DMS53 treated with DMSO at 0.1 percent for 48 hours (cell line): ENCODE data around the gene PGAM5.
"Not testable (repeated sequence)": the region's sequence is repeated elsewhere in the genome, so short reads cannot be mapped to it uniquely, and the experiment has no call there.

Experiments used
- DNase-seq: peaks from one replicate; lab custom pipeline; 2025; ENCODE audit not compliant: unreplicated experiment; lab: John Stamatoyannopoulos, UW

PGAM5 gene

DNA sequence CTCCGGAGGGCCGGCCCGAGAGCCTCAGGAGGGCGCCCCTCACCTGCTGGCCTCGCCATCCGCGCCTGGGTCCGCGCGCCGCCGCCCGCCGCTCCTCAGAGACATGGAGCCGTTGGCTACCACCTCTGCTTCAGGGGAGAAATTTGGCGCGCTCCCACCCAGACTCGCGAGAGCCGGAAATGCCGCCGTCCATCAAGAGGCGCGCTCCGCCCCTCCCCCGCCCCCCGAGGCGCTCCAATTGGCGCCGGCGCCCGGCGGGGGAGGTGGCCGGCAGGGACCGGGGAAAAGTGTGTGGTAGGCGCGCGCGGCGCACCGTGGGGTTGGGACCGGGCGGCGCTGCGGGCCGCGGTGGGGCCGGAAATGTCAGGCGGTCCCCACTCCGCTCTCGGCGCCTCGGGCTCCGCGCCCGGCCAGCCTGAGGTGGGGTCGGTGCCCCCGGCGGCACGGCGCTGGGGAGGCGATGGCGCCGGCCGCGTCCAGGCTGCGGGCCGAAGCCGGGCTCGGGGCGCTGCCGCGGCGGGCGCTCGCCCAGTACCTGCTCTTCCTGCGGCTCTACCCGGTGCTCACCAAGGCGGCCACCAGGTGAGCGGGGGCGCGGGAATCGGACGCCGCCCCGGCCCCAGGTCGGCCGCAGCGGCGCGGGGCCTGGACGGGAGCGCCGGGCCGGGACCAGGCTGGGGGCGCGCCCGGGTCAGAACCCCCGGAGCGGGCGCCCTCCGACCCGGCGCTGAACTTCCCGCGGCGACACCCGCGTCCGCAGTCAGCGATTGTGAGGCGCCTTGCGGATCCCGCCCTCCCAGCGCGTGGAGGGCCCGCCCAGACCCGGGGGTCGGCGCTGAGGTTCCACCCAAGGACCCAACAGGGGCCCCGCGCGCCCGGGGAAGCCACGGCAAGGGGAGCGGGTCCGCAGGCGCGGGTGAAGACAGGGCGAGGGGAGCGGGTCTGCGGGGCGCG, 23.2 kb upstream of the PGAM5 start, which contains the start of the genes POLE and PXMP2:
POLE (minus strand) TSS at position 132 of the 954 bp plus-strand sequence; CDS start at position 105, 27 bp downstream.
PXMP2 (plus strand) TSS at position 377 of the 954 bp plus-strand sequence; CDS start at position 461, 84 bp downstream.
- peak; percentile 82 for DNase-seq

DNA sequence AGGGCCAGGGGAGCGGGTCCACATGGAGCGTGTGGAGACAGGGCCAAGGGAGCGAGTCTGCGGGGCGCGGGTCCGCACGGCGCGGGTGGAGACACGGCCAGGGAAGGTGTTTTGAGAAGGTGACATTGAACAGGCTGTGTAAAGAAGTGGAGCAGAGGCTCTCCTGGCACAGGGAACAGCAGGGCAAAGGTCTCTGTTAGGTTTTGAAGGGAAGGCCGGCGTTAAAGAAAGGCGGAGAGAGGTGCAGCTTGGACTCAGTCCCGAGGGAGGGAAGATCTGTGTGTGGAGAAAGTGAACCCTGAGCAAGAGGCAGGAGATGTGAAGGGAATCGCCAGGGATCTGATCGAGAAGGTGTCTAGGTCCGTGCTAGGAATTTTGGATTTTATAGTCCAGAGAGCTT, 21.4 kb upstream of the PGAM5 start:
- no peak for DNase-seq

DNA sequence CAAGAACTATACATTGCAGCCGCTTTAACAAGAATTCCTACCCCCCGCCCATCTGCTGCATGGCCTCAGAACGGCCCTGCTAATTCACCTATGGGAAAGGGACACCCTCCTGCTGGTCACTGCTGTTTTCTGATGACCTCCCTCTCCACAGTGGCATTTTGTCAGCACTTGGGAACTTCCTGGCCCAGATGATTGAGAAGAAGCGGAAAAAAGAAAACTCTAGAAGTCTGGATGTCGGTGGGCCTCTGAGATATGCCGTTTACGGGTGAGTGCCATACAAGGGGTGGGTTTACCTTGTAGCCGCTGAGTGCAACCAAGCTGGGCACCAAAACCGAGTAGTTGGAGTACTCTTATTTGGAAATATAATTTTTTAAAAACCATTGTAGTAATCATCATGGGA, 20.5 kb upstream of the PGAM5 start:
- no peak for DNase-seq

DNA sequence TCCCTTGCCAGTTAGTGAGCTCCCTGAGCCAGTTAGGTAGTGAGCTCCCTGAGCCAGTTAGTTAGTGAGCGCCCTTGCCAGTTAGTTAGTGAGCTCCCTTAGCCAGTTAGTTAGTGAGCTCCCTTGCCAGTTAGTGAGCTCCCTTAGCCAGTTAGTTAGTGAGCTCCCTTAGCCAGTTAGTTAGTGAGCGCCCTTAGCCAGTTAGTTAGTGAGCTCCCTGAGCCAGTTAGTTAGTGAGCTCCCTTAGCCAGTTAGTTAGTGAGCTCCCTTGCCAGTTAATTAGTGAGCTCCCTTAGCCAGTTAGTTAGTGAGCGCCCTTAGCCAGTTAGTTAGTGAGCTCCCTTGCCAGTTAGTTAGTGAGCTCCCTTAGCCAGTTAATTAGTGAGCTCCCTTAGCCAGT, 18.6 kb upstream of the PGAM5 start:
- not testable (repeated sequence) for DNase-seq

DNA sequence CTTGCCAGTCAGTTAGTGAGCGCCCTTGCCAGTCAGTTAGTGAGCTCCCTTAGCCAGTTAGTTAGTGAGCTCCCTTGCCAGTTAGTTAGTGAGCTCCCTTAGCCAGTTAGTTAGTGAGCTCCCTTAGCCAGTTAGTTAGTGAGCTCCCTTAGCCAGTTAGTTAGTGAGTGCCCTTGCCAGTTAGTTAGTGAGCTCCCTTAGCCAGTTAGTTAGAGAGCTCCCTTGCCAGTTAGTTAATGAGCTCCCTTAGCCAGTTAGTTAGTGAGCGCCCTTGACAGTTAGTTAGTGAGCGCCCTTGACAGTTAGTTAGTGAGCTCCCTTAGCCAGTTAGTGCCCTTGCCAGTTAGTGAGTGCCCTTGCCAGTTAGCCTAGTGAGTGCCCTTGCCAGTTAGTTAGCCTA, 15.8 kb upstream of the PGAM5 start:
- DNase-seq = not testable (repeated sequence)

DNA sequence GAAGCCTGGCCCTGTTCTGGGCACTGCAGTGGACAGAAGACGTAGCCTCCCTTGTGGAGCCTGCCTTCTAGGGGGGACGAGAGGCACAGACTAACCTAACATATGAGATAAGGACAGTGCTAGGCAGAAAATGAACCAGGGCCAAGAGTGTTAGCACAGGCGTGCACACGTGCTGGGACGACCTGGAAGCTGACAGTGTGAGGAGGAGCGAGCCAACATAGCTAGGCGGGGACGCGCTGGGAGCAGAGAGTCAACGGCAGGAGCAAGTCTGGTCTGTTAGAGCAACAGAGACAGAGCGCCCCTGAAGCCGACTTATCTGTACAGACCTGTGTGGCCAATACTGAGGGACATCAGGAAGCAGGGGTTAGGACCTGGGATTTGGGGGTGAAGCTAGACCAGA, 15.2 kb upstream of the PGAM5 start:
- DNase-seq = no peak

DNA sequence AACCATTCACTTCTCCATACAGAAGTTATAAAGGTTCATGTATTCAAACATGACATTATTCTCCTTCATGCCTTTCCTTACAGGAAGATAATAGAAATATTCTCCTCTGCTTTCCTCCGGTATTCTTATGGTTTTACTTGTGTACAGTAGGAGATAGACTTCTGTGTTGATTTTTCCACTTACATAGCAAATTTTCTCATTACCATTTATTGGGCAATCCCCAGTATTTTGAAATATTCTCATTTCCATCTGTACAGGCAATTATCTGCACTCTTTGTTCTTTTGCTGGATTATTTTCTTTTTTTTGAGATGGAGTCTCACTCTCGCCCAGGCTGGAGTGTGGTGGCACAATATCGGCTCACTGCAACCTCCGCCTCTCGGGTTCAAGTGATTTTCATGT, 12.3 kb upstream of the PGAM5 start:
- DNase-seq = no peak

DNA sequence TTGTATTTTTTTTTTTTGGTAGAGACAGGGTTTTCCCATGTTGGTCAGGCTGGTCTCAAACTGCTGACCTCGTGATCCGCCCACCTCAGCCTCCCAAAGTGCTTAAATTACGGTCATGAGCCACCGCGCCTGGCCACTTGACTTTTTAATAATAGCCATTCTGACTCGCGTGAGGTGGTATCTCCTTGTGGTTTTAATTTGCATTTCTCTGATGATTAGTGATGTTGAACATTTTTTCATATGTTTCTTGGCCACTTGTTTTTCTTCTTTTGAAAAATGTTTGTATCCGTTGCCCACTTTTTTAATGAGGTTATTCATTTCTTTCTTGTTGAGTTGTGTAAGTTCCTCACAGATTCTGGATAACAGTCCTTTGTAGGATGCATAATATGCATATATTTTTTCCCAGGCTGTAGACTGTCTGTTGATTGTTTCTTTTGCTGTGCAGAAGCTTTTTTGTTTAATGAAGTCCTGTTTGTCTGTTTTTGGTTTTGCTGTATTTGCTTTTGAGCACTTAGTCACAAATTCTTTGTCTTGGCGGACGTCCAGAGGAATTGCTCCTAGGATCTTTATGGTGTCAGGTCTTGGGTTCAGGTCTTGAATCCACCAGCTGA, 10.3 kb upstream of the PGAM5 start:
- DNase-seq = no peak

DNA sequence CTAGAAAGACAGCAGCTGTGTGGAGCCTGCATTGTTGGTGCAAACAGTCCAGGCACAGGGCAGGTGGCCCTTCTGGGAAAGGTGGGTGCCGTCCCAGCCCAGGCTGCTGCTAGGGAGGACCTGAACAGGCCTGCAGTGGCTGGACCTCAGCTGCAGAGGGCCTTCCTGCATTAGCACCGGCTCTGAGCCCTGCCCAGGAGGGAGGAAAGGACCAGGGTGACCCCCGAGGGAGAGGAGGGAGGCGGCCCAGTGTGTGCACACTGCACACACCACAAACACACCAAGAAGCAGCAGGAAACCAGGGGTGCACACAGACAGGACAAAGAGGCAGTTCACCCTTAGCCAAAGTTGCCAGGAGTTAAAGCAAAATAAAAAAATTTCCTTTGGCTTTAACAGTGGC, 8.0 kb upstream of the PGAM5 start:
- no peak for DNase-seq

DNA sequence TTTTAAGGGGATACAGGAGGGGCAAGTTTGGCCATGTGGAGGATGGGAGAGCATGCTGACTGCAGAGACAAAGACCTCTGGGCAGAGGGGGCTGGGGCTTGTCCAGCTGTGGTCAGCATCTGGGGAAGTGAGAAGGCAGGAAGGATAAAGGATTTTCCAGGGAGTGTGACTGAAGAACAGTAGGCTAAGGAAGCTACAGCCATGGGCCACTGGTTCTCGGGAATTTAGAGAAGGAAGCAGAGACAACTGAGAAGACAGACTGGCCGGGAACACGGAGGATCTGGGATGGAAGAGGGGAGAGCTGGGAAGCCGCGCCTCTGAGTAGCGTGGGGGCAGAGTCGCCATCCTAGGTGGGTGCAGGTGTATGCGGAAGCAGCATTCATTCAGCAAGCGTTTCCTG, 7.0 kb upstream of the PGAM5 start:
- DNase-seq = no peak

GRCh38 chr12:132707241-132707640, 3.4 kb upstream of the PGAM5 start:
- no peak for DNase-seq

DNA sequence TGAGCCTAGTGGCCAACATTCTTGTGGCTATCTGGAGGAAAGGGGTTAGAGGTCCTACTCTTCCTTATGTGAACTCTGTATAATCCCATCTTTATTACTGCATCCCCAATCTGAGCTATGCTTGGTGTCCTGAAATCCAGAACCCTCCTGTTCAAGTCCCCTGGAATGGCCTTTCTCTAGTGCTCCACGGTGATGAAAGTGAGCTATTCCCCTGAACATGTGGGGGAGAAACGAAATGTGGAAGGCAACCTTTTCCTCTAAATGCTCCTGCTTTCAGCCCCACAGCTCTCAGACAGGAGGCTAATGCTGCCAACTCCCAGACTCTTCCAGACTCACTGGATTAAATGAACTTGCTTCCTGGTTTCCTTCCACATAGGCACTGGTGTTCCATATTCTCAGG, 2.5 kb upstream of the PGAM5 start:
- no peak for DNase-seq

GRCh38 chr12:132710043-132710404, 618 bp upstream of the PGAM5 start:
- DNase-seq = peak; percentile 42

DNA sequence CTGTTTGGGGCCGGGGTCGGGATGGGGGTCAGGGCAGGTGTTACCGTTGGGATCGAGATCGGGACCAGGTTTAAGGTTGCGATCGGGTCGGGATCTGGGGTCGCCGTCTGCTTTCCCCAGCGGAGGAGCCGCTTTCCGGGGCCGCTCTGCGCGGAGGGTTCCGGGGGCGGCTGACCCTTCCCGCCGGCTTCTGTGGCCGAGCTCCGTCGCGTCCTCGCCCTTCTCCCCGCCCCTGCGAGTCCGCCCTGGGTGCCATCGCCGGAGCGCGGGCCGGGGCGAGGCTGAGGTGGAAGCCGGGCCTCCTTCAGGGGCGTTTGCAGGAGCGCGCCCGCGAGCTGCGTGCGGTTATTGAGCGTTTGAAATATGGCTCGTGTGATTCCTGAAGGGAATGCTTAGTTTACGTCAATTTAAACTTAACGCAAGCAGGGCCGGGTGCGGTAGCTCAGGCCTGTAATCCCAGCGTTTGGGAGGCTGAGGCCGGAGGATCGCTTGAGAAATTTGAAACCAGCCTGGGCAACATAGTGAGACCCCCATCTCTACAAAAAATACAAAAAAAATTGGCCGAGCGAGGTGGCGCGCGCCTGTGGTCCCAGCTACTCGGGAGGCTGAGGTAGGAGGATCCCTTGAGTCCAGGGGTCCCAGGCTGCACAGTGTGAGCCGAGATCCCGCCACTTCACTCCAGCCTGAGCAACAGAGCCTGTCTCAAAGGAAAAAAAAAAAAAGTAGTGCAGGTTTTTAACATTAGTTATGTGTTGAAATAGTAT, 620 bp downstream of the PGAM5 start:
- no peak for DNase-seq

DNA sequence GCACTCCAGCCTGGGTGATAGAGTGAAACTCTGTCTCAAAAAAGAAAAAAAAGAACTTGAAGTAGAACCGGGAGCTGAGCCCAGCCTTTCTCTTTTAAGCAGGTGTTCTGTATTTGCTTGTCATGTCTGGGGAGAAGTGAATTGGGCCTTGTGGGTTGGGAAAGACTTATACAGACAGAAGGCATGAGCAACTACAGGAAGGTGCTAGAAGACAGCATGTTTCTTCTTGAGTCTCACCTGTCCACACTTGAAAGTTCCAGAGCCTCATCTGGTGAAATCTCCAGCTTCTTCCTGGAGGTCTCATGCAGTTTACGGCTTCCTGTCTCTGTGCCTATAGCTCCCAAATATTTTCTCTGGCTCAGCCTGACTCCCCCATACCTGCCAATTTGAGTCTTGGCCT, 2.5 kb downstream of the PGAM5 start:
- DNase-seq = no peak

- DNase-seq = no peak
Measured at GRCh38 chr12:132715874-132716273, 5.2 kb downstream of the PGAM5 start.

DNA sequence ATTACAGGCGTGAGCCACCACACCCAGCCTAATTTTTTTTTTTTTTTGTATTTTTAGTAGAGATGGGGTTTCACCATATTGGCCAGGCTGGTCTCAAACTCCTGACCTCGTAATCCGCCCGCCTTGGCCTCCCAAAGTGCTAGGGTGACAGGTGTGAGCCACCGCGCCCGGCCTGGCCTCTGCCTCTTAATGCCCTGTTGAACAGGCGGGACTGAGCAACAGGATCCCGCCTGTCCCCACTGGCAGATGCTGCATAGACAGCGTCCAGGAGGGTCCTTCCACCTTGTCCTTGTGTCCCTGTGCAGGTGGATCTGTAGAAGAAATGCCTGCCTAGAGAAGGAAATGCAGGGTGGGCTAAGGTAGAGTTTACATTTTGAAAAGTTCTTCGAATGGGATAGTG, 5.7 kb downstream of the PGAM5 start:
- no peak for DNase-seq

DNA sequence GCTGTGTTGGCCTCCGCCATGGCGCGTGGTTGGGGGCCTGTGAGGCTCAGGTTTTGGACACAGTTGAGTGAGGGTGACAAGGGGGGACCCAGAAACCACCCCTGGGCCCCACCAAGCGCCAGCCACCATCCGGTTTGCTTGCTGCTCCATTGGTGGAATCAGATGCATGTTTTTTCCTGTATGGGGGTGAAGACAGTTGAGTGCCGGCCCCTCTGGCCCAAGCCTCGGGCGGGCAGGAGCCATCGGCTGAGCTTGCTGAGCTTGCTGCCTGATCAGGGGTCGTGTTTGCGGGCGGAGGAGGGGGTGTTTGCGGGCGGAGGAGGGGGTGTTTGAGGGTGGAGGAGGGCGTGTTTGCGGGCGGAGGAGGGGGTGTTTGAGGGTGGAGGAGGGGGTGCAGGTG, 6.4 kb downstream of the PGAM5 start:
- DNase-seq = no peak

GRCh38 chr12:132717531-132718387, 7.1 kb downstream of the PGAM5 start:
- DNase-seq = no peak

DNA sequence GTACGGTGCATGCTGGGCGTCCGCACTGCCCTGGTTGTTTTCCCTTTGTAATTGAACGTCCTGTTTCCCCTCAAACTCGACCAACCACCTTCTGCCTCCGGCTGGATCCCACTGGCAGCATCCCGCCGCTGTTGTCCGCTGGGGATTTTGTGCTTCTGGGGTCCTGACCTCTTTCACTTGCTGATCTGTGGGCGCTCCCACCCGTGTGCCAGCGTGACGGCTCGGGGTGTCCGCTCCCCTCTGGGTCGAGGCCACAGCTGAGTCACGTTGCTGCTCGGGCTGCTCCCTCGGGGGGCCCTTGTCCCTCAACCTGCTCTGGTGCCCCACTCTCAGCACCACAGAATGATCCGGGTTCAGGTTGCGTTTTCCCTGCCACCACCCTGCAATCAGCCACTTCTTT, 8.0 kb downstream of the PGAM5 start:
- DNase-seq = no peak
